ENCODE data around the gene RERE. TPM values are rescaled to one million over a fixed set of nuclear protein-coding genes. Genes with fewer than 3 reads are reported as not detected.

RERE gene
- total RNA-seq, 1 experiment from 2014 or later, result 73.4 TPM

- BruUV-seq (replicated peaks), result no TSS peak
- no peaks in the 10 kb centered on the region for H3K79me2 ChIP-seq (ENCODE audit: low read depth)
- no peaks in the 10 kb centered on the region for H3K9me3 ChIP-seq (ENCODE audit: insufficient read depth, low read depth)
- no peaks in the 10 kb centered on the region for H3K9me2 ChIP-seq (ENCODE audit: insufficient read depth)
- no peaks in the 10 kb centered on the region for H3F3A ChIP-seq (ENCODE audit: insufficient read depth, low read depth)
- ChIA-PET CTCF (no interaction called here), POLR2A (ENCODE audit: unreplicated experiment) (no interaction called here)
- no peak overlapping the region for H3K4me3 ChIP-seq
- no peak overlapping the region for H3K4me2 ChIP-seq
- intact Hi-C loops (cut with micrococcal nuclease; ENCODE audit: unreplicated experiment), result no loop called here
- H3K36me3 ChIP-seq (ENCODE audit: low read depth), result no peaks in the 10 kb centered on the region
- TF ChIP-seq EZH2 (IDR thresholded peaks at IDR 0.05; ENCODE audit: low read depth) (no peak), CTCF (conservative IDR thresholded peaks at IDR 0.05) (no peak)
- H3K27me3 ChIP-seq (ENCODE audit: insufficient read depth, low read depth), result no peaks in the 10 kb centered on the region
- no peaks in the 10 kb centered on the region for H4K20me1 ChIP-seq (ENCODE audit: insufficient read depth)
- H3K4me1 ChIP-seq (replicated peaks; ENCODE audit: insufficient read depth), result no peaks in the 10 kb centered on the region
- DNase-seq, result no peak
- no peak overlapping the region for H3K27ac ChIP-seq
- H2AFZ ChIP-seq, result no peak overlapping the region
Observed at GRCh38 chr1:8551057-8551456, 266.4 kb downstream of the RERE start.

DNA sequence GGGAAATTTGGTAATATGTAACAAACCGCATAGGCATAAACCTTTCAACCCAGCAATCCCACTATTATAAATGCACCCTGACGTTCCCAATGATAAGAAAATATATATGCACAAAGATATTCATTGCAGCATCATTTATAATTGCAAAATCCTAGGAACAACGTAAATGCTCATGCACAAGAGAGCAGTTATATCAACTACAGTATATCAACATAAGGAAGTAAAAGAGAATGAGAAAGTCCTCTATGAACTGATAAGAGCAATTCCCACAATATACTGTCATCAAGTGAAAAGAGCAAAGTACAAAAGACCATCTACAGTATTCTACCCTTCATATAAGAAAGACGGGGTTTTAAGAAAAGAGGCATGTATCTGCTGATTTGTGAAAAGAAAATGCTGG is 269.6 kb downstream of the RERE start:
- CTCF ChIA-PET, result no interaction called here
- BruUV-seq (replicated peaks), result no TSS peak
- Histone ChIP-seq H3K27me3 (ENCODE audit: insufficient read depth, low read depth) (no peaks in the 10 kb centered on the region), H4K20me1 (ENCODE audit: insufficient read depth) (no peaks in the 10 kb centered on the region), H3K9me2 (ENCODE audit: insufficient read depth) (no peaks in the 10 kb centered on the region), H3K9me3 (ENCODE audit: insufficient read depth, low read depth) (no peaks in the 10 kb centered on the region), H3K4me2 (no peak overlapping the region), H2AFZ (no peak overlapping the region), H3K4me1 (replicated peaks; ENCODE audit: insufficient read depth) (no peaks in the 10 kb centered on the region), H3K79me2 (ENCODE audit: low read depth) (no peaks in the 10 kb centered on the region), H3K36me3 (ENCODE audit: low read depth) (no peaks in the 10 kb centered on the region), H3K27ac (no peak overlapping the region), H3F3A (ENCODE audit: insufficient read depth, low read depth) (no peaks in the 10 kb centered on the region), H3K4me3 (no peak overlapping the region)
- TF ChIP-seq EZH2 (IDR thresholded peaks at IDR 0.05; ENCODE audit: low read depth) (no peak), CTCF (conservative IDR thresholded peaks at IDR 0.05) (no peak)
- no peak for DNase-seq
- intact Hi-C loops (cut with micrococcal nuclease; ENCODE audit: unreplicated experiment), result no loop called here
- POLR2A ChIA-PET (ENCODE audit: unreplicated experiment), result no interaction called here

- BruUV-seq (replicated peaks), result no TSS peak
- H3K4me2 ChIP-seq, result no peak overlapping the region
- no peak overlapping the region for H3K4me3 ChIP-seq
- no peaks in the 10 kb centered on the region for H3F3A ChIP-seq (ENCODE audit: insufficient read depth, low read depth)
- H3K9me2 ChIP-seq (ENCODE audit: insufficient read depth), result no peaks in the 10 kb centered on the region
- H3K79me2 ChIP-seq (ENCODE audit: low read depth), result no peaks in the 10 kb centered on the region
- H3K27me3 ChIP-seq (ENCODE audit: insufficient read depth, low read depth), result no peaks in the 10 kb centered on the region
- no peak for TF ChIP-seq EZH2 (IDR thresholded peaks at IDR 0.05; ENCODE audit: low read depth)
- no peak for TF ChIP-seq CTCF (conservative IDR thresholded peaks at IDR 0.05)
- H3K4me1 ChIP-seq (replicated peaks; ENCODE audit: insufficient read depth), result no peaks in the 10 kb centered on the region
- no peak for DNase-seq
- H3K27ac ChIP-seq, result no peak overlapping the region
- H4K20me1 ChIP-seq (ENCODE audit: insufficient read depth), result no peaks in the 10 kb centered on the region
- H3K9me3 ChIP-seq (ENCODE audit: insufficient read depth, low read depth), result no peaks in the 10 kb centered on the region
- intact Hi-C loops (cut with micrococcal nuclease; ENCODE audit: unreplicated experiment), result no loop called here
- ChIA-PET POLR2A (ENCODE audit: unreplicated experiment) (no interaction called here), CTCF (interaction anchor here (0.7 kb wide), 1 partner anchor 30 kb away, joined by 5 read pairs; no protein-coding TSS in a partner anchor)
- no peak overlapping the region for H2AFZ ChIP-seq
- H3K36me3 ChIP-seq (ENCODE audit: low read depth), result no peaks in the 10 kb centered on the region
Observed at GRCh38 chr1:8545078-8545477, 272.4 kb downstream of the RERE start.

Data from PC-9 (cell line).